RWPE1 (cell line): ENCODE results near the gene PCDHGA9.
"Not testable (repeated sequence)": the region's sequence is repeated elsewhere in the genome, so short reads cannot be mapped to it uniquely, and the experiment has no call there.

Source experiments
- CTCF ChIA-PET: fragments of 350-600 bp; sonication (Branson Sonifier 250); formaldehyde crosslinking; extraction: SDS; loops from one replicate; lab custom pipeline; 2021; lab: Yijun Ruan, JAX
- POLR2A ChIA-PET: fragments of 400-600 bp; formaldehyde crosslinking; extraction: SDS; loops from one replicate; lab custom pipeline; 2020; ENCODE audit warnings: antibody characterized with exemption; ENCODE audit not compliant: low non-redundant PET; lab: Yijun Ruan, JAX
- DNase-seq: peaks from one replicate; pipeline ENCODE4 v3.0.0; 2012; ENCODE audit warnings: low spot score
- H3K27ac ChIP-seq: fragments of 450-650 bp; 2 replicates; pipeline ENCODE4 v1.5.1; 2017
- TF ChIP-seq, protein P1 (sequence below): fragments of 450-650 bp; conservative IDR thresholded peaks from 2 replicates; pipeline ENCODE4 v1.5.1; 2017; ENCODE audit warnings: low read depth, mild to moderate bottlenecking

The PCDHGA9 gene

DNA sequence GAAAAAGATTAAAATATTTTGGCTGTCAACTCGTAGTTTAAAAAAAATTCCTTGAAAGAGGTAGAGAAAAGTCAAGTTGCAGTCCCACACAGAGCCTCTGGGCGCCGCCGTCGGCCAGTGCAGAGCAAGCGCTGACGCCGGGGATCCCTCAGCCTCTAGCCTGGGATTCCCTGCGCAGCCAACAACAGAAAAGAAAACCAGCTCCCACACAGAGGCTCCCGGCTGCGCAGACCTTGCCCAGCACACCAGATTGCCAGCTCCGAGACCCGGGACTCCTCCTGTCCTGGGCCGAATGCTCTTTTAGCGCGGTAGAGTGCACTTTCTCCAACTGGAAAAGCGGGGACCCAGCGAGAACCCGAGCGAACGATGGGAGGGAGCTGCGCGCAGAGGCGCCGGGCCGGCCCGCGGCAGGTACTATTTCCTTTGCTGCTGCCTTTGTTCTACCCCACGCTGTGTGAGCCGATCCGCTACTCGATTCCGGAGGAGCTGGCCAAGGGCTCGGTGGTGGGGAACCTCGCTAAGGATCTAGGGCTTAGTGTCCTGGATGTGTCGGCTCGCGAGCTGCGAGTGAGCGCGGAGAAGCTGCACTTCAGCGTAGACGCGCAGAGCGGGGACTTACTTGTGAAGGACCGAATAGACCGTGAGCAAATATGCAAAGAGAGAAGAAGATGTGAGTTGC is 15.1 kb downstream of the PCDHGA9 start, which contains the start of gene PCDHGB7:
TSS of gene PCDHGB7 (plus strand) at position 184 of the 679 bp plus-strand sequence. CDS start at position 367, 183 bp downstream.
- DNase-seq: peak; percentile 56
- CTCF ChIA-PET: interaction anchor here (0.5 to 1.7 kb wide), 21 partner anchors 10 to 691 kb away, joined by 3 to 7 read pairs (median 3); partner anchors contain the start of genes PCDHB9, PCDHGA3, PCDHGA9 and PCDHGB6
- H3K27ac ChIP-seq: peak within 1 kb of the TSS; percentile 48
- POLR2A ChIA-PET: not testable (repeated sequence)
- TF ChIP-seq, protein P1, sequence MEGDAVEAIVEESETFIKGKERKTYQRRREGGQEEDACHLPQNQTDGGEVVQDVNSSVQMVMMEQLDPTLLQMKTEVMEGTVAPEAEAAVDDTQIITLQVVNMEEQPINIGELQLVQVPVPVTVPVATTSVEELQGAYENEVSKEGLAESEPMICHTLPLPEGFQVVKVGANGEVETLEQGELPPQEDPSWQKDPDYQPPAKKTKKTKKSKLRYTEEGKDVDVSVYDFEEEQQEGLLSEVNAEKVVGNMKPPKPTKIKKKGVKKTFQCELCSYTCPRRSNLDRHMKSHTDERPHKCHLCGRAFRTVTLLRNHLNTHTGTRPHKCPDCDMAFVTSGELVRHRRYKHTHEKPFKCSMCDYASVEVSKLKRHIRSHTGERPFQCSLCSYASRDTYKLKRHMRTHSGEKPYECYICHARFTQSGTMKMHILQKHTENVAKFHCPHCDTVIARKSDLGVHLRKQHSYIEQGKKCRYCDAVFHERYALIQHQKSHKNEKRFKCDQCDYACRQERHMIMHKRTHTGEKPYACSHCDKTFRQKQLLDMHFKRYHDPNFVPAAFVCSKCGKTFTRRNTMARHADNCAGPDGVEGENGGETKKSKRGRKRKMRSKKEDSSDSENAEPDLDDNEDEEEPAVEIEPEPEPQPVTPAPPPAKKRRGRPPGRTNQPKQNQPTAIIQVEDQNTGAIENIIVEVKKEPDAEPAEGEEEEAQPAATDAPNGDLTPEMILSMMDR: peak; percentile 82

DNA sequence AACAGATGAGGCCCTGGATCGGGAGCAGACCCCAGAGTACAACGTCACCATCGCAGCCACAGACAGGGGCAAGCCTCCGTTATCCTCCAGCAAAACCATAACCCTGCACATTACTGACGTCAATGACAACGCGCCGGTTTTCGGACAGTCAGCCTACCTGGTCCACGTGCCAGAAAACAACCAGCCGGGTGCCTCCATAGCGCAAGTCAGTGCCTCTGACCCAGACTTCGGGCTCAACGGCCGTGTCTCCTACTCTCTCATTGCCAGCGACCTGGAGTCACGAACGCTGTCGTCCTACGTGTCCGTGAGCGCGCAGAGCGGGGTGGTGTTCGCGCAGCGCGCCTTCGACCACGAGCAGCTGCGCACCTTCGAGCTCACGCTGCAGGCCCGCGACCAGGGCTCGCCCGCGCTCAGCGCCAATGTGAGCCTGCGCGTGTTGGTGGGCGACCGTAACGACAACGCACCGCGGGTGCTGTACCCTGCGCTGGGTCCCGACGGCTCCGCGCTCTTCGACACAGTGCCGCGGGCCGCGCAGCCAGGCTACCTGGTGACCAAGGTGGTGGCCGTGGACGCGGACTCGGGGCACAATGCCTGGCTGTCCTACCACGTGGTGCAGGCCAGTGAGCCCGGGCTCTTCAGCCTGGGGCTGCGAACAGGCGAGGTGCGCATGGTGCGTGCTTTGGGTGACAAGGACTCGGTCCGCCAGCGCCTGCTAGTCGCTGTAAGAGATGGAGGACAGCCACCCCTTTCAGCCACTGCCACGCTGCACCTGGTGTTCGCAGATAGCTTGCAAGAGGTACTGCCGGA is 16.7 kb downstream of the PCDHGA9 start:
- TF ChIP-seq, protein P1: no peak
- H3K27ac ChIP-seq: no peak overlapping the region
- CTCF ChIA-PET: interaction anchor here (0.6 kb wide), 1 partner anchor 105 kb away, joined by 3 read pairs; no protein-coding TSS in a partner anchor
- POLR2A ChIA-PET: no interaction called here
- DNase-seq: no peak

- CTCF ChIA-PET: interaction anchor here (0.7 to 0.9 kb wide), 3 partner anchors 12 to 164 kb away, joined by 3 to 4 read pairs (median 4); no protein-coding TSS in a partner anchor
- POLR2A ChIA-PET: no interaction called here
- no peak for DNase-seq
- TF ChIP-seq, protein P1: no peak
- no peak within 1 kb of the TSS for H3K27ac ChIP-seq
These were observed 18.4 kb downstream of the PCDHGA9 start, which contains the start of gene PCDHGA11 for GRCh38 chr5:141420855-141421488. Gene PCDHGA11, plus strand, starts transcription at chr5:141421051. Its CDS starts 177 bp downstream, at chr5:141421228.

DNA sequence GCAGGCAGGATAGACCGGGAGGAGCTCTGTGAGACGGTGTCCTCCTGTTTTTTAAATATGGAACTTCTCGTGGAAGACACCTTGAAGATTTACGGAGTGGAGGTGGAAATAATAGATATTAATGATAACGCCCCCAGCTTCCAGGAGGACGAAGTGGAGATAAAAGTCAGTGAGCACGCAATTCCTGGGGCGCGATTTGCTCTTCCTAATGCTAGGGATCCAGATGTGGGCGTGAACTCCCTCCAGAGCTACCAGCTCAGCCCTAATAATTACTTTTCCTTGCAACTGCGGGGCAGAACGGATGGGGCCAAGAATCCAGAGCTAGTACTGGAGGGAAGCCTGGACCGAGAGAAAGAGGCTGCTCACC is 18.9 kb downstream of the PCDHGA9 start:
- CTCF ChIA-PET: interaction anchor here (0.6 to 0.7 kb wide), 2 partner anchors 11 to 159 kb away, joined by 3 read pairs; no protein-coding TSS in a partner anchor
- POLR2A ChIA-PET: no interaction called here
- no peak overlapping the region for H3K27ac ChIP-seq
- TF ChIP-seq, protein P1: no peak
- no peak for DNase-seq

GRCh38 chr5:141422742-141423291 is 20.2 kb downstream of the PCDHGA9 start:
- no peak for DNase-seq

More at GRCh38 chr5:141422742-141423291, 20.2 kb downstream of the PCDHGA9 start:
- CTCF ChIA-PET: interaction anchor here (0.6 kb wide), 1 partner anchor 90 kb away, joined by 3 read pairs; no protein-coding TSS in a partner anchor
- no peak overlapping the region for H3K27ac ChIP-seq
- TF ChIP-seq, protein P1: no peak
- POLR2A ChIA-PET: no interaction called here
